Stimulated activated CD8-positive, alpha-beta memory T cell treated with anti-CD3 and anti-CD28 coated beads, Interleukin-7, amount 100 ng/mL, for 4 hours (primary cell): ENCODE measurements around the gene SCUBE1.

Experiments
- DNase-seq, 2 donors: peaks; one replicate each; pipeline ENCODE4 v3.0.0-alpha.2; 2020; ENCODE audit warnings: low read depth in 2 of 2

SCUBE1 gene

GRCh38 chr22:43213962-43214361 lies 129.2 kb downstream of the SCUBE1 start:
- DNase-seq, result no peak

GRCh38 chr22:43213051-43213450 lies 130.1 kb downstream of the SCUBE1 start:
- no peak for DNase-seq

DNA sequence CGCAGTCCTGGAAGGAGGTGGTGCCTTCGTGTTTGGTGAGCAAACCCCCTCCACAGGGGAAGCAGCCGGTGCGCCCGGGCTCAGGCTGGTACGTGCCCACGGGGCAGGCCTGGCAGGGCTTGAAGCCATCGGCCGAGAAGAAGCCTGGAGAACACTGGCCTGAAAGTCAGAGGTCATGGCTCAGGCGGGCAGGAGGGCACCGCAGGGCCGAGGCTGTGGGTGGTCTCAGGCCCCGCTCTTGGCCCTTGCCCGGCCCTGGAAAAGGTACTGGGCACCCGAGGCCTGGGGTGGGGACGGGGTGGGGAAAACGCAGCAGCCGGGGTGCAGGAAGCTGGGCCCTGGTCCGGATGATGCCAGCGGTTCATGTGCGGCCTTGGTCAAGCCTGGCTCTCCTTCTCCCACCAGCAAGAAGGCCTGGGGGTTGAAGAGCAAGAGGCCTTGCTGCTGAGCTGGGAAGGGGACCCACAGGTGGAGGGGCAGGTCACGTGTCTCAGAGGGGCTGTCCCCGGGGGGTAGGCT lies 130.7 kb downstream of the SCUBE1 start:
- no peak for DNase-seq

GRCh38 chr22:43211941-43212433 lies 131.2 kb downstream of the SCUBE1 start:
- DNase-seq, result no peak

DNA sequence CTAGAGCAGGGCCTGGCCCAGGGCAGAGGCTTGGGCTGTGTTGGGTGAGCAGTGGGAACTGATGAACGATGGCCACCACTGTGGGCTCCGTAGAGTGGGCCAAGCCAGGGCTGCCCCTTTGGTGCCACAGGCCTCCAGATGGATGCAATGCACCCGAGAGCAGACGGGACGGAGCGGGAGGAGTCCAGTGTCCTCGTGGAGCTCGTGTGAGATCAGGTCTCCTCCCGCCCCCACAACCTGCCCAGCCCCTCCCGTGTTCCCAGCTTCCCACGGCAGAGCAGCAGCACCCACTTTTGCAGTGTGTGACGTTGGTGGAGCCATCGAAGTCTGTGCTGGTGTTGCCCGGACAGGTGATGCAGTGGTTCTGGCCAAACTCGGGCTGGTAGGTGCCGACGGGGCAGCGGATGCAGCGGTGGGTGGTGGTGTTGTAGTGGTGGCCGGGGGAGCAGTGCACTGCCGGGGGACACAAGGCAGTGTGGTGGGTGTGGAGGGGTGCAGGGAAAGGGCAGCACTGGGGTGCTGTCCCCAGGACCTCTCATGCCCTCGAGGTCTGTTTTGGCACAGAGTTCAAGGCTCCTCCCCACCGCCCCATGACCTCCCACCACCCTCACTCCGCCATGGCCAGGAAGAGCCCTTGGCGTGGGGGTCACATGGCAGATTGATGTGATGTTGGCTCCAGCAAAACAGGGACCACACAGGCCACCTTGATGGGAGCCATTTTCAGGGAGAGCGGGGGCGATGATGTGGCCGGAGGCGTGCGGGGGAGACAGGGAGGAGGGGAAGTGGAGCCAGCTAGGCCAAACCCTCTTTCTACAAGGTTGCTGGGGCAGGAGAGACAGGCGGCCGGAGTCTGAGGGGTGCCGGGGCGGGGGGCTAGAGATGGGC lies 132.3 kb downstream of the SCUBE1 start:
- no peak for DNase-seq

- DNase-seq, result no peak
Observed at GRCh38 chr22:43209971-43210370, 133.2 kb downstream of the SCUBE1 start.

DNA sequence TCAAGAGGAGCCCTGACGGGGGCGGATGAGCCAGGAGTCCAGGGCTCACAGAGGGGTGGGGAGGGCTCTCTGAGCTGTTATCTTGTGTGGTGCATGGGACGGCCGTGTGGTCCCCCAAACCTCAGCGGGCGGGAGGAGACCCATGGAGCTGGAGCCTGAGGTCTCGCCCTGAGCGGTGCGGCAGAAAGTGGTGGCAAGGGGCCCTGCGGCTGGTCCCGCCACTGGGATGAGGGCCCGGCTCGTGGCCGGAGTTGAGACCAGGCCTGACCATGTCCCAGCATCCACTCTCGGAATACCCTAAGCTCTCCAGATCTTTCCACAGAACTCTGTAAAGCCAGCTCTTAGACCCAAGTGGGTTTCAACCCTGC lies 133.7 kb downstream of the SCUBE1 start:
- DNase-seq, result no peak

DNA sequence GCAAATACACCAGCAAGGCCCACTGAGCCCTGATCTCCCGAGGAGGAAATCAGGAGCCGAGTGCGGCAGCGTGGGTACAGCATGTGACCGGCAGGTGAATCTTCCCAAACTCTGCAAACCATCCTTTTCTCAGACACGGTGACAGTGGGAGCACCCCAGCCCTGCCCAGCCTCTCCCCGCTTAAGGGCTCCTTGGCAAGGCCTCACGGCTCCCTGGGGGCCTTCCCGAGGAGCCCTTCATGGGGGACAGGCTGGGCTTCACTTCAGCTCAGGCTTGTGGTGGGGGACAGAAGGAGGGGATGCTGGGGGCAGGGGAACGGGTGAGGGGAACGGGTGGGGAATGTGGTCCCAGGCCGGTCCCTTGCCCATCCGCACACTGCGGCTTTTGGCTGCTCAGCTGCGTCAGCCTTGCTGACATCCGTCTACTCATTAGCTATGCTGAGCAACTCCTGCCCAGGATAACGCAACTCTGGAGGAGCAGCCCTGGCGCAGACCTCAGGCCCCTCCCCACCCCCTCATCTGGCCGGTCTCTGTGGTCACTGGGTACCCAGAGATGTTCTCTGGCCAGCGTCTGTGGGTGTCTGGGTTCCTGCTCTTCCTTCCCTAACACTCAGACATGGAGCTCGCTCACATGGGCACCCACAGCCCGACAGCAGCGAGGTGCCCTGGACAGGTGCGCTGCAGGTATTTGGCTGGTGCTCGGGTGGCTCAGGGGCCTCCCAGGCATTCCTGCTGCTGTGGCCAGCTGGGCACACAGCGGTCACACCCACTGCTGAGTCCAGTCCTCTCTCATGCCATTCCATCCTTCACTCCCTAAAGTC lies 134.3 kb downstream of the SCUBE1 start:
- no peak for DNase-seq

DNA sequence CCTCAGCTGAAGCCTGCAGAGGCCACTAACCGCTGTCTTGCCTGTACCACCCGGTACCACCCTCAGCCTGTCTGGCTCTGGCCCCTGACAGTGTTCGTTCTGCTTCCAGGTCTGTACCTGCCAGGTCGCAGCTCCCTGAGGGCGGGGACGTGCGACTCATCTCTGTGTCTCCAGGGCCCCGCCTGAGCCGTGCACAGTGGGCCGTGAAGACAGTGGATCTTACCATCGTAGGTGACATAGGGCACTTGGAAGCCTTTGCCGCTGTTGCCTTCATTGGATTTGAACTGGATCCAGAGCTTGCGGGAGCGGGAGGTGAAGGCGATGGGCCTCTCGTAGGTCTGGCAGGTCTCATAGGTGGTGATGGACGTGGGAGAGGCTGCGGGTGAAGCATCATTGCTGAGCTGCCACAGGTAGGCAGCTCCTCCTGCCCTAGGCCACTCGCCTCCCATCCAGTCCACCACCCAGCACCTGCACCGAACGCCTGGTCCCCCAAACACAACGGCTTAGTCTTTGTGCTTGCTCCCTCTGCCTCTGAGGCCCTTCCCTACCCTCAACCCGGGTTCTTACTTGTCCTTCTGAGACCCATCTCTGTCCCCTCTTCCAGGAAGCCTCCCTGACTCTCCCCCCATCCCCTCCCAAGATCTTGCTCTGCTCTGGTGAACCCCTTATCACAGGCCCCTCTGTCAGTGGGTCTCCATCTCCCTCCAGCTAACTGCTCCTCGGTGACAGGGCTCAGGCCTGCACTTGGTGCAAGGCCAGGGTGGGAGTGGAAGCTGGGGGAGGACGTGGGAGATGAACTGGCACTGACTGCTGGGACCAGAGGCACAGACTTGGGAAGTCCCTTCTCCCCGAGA lies 135.1 kb downstream of the SCUBE1 start:
- no peak for DNase-seq

GRCh38 chr22:43207386-43207785 lies 135.8 kb downstream of the SCUBE1 start:
- no peak for DNase-seq

DNA sequence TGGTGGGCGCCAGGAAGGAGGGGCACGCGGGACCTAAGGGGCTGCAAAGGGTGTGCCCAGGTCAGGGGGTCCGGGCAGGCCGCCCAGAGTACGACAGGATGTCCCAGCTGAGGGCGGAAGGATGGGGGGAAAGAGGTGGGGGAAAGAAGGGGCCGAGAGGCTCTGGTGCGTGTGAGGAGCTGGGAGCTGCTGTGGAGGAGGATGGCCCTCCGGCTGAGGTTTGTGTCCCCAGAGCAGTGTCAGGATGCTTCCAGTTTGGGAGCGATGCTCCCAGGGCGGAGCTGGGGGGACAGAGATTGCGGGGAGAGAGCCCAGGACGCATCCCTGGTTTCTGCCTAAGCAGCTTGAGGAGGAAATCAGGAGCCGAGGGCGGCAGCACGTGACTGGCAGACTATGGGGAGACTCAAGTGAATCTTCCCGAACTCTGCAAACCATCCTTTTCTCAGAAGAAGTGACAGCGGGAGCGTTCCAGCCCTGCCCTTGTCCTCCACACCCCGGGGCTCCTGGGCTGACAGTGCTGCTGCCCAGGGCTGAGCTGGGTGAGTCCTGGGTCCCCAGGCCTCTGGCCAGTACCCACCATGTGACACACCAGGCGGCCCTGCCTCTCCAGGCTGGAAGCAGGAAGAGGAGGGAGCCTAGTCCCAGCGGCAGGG lies 136.5 kb downstream of the SCUBE1 start:
- DNase-seq, result no peak

GRCh38 chr22:43205748-43206508 lies 137.2 kb downstream of the SCUBE1 start:
- peak; percentile 7 to 11 for DNase-seq

DNA sequence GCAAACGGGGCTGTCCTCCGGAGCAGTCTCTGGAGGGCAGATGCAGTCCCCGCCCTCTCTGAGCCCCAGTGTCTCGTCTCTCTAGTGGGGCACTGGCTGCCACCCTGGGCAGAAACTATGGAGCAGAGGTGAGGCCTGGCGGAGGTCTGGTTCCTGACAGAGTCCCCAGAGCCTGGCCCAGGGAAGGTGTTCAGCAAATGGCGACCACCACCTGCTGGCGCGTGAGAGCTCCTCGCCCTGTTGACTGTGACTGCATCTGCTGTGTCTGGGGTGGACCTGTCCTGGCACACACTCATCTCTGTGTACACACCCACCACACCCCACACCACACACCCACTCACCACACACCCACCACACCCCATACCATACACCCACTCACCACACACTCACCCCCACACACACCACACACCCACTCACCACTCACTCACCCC lies 137.9 kb downstream of the SCUBE1 start:
- peak in 1 of 2 donors; percentile 2 for DNase-seq

GRCh38 chr22:43203471-43203981 lies 139.6 kb downstream of the SCUBE1 start:
- DNase-seq, result no peak

- DNase-seq, result no peak
Observed at GRCh38 chr22:43202756-43203410, 140.3 kb downstream of the SCUBE1 start.

- DNase-seq, result no peak
Observed at GRCh38 chr22:43202326-43202725, 140.8 kb downstream of the SCUBE1 start.

GRCh38 chr22:43201486-43202219 lies 141.5 kb downstream of the SCUBE1 start:
- DNase-seq, result no peak

DNA sequence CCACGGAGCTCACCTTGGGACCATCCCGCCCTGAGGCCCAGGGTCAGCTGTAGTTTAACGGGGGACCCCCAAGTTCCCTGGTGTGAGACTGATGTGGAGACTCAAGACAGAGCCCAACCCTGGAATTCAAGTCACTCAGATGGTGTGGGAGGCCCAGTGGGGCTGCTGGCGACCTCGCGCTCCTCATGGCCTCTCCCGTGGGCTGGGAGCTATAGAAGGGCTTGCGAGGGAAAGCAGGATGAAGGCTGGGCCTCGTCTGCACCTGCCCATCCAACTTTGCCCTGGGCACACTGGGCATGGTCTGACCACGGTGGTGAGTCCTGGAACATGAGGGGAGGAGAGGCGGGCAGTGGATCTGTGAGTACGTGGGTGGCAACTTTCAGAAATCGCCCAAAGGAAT lies 142.6 kb downstream of the SCUBE1 start:
- no peak for DNase-seq

- DNase-seq, result no peak
Observed at GRCh38 chr22:43200031-43200430, 143.1 kb downstream of the SCUBE1 start.
